Amniotic stem cell (primary cell): Measurements from ENCODE around the gene CACNB2.

Experiments used
- DNase-seq: peaks from one replicate; lab custom pipeline; 2025; lab: John Stamatoyannopoulos, UW

The CACNB2 gene

GRCh38 chr10:18293536-18294510 is 153.6 kb downstream of the CACNB2 start:
- no peak for DNase-seq

- no peak for DNase-seq
These were observed 154.4 kb downstream of the CACNB2 start for GRCh38 chr10:18294633-18295032.

GRCh38 chr10:18297659-18298058 is 157.4 kb downstream of the CACNB2 start:
- no peak for DNase-seq

- no peak for DNase-seq
These were observed 158.0 kb downstream of the CACNB2 start for GRCh38 chr10:18298256-18298655.

- DNase-seq, result no peak
These were observed 163.9 kb downstream of the CACNB2 start for GRCh38 chr10:18303851-18304801.

- DNase-seq, result no peak
These were observed 165.8 kb downstream of the CACNB2 start for GRCh38 chr10:18306031-18306430.

GRCh38 chr10:18308600-18308999 is 168.4 kb downstream of the CACNB2 start:
- no peak for DNase-seq

GRCh38 chr10:18310761-18311160 is 170.5 kb downstream of the CACNB2 start:
- no peak for DNase-seq

- DNase-seq, result no peak
These were observed 172.3 kb downstream of the CACNB2 start for GRCh38 chr10:18312374-18313139.

- DNase-seq, result no peak
These were observed 172.9 kb downstream of the CACNB2 start for GRCh38 chr10:18313140-18313530.

- no peak for DNase-seq
These were observed 173.4 kb downstream of the CACNB2 start for GRCh38 chr10:18313626-18314025.

GRCh38 chr10:18319628-18320027 is 179.4 kb downstream of the CACNB2 start:
- DNase-seq, result no peak

- no peak for DNase-seq
These were observed 181.1 kb downstream of the CACNB2 start for GRCh38 chr10:18321371-18321770.

- DNase-seq, result no peak
These were observed 183.7 kb downstream of the CACNB2 start for GRCh38 chr10:18323916-18324315.

GRCh38 chr10:18325410-18325809 is 185.2 kb downstream of the CACNB2 start:
- DNase-seq, result no peak

- DNase-seq, result no peak
These were observed 185.8 kb downstream of the CACNB2 start for GRCh38 chr10:18325889-18326531.

- DNase-seq, result no peak
These were observed 188.7 kb downstream of the CACNB2 start for GRCh38 chr10:18328941-18329340.

- no peak for DNase-seq
These were observed 191.8 kb downstream of the CACNB2 start for GRCh38 chr10:18332048-18332447.

GRCh38 chr10:18332484-18332883 is 192.3 kb downstream of the CACNB2 start:
- no peak for DNase-seq

GRCh38 chr10:18333621-18334020 is 193.4 kb downstream of the CACNB2 start:
- DNase-seq, result no peak

GRCh38 chr10:18334116-18334867 is 194.1 kb downstream of the CACNB2 start:
- no peak for DNase-seq
